Measurements from ENCODE around the gene ELFN1.

GRCh38 chr7:1755783-1756625 lies 85.9 kb downstream of the ELFN1 start:
- TF ChIP-seq SP1 (IDR thresholded peaks at IDR 0.05) (no peak), HDGF (IDR thresholded peaks at IDR 0.05; ENCODE audit: borderline replicate concordance) (no peak), BHLHE40 (IDR thresholded peaks at IDR 0.05; ENCODE audit: borderline replicate concordance) (no peak), TARDBP (IDR thresholded peaks at IDR 0.05) (no peak), SUZ12 (IDR thresholded peaks at IDR 0.05) (no peak), ARNT (IDR thresholded peaks at IDR 0.05) (no peak), NFRKB (IDR thresholded peaks at IDR 0.05) (no peak), FOXM1 (IDR thresholded peaks at IDR 0.05; ENCODE audit: borderline replicate concordance) (no peak)
